Left ventricle myocardium inferior (tissue), 1 donor: Measurements from ENCODE around the gene KCTD5. TPM values are rescaled to one million over a fixed set of nuclear protein-coding genes. Genes with fewer than 3 reads are reported as not detected.
"Not testable (repeated sequence)": the region's sequence is repeated elsewhere in the genome, so short reads cannot be mapped to it uniquely, and the experiment has no call there.

Source experiments
- DNase-seq: peaks from one replicate; pipeline ENCODE4 v3.0.0-alpha.2; 2020
- H3K27ac ChIP-seq: fragments of 200-600 bp; replicated peaks from 2 replicates; pipeline ENCODE4 v1.8.0; 2021
- H3K27me3 ChIP-seq: fragments of 200-600 bp; 2 replicates; pipeline ENCODE4 v1.8.0; 2021; ENCODE audit warnings: low read depth
- H3K36me3 ChIP-seq: fragments of 200-600 bp; 2 replicates; pipeline ENCODE4 v1.8.0; 2021
- H3K4me1 ChIP-seq: fragments of 200-600 bp; 2 replicates; pipeline ENCODE4 v1.8.0; 2021
- H3K4me3 ChIP-seq: fragments of 200-600 bp; 2 replicates; pipeline ENCODE4 v1.8.0; 2021; ENCODE audit warnings: mild to moderate bottlenecking, moderate library complexity
- H3K9me3 ChIP-seq: fragments of 200-600 bp; replicated peaks from 2 replicates; pipeline ENCODE4 v1.8.0; 2021
- intact Hi-C: fragments of 100-400 bp; cut with micrococcal nuclease; formaldehyde crosslinking; loops from one replicate; pipeline ENCODE4 v1.11.0; 2022
- long read RNA-seq: library from polyadenylated mRNA; unstranded; transcript quantifications from one replicate; pipeline ENCODE4 v2.0.0, GENCODE V29; 2021
- total RNA-seq: library from RNA; stranded (reverse); fragmentation: NEBNext Ultra II Directional; extraction: Animal tissue kit (Norgen Biotek cat#: 25700); gene quantifications from one replicate; pipeline ENCODE4 v1.2.1, GENCODE V29; 2021
- TF ChIP-seq, protein P1 (sequence below): fragments of 200-600 bp; IDR thresholded peaks from 2 replicates; pipeline ENCODE4 v1.8.0; 2021; ENCODE audit warnings: antibody characterized with exemption, mild to moderate bottlenecking, borderline replicate concordance
- donor health status: DM: no; HTN: yes; CAD: no; lungs with severe emphysema.

KCTD5 gene, protein sequence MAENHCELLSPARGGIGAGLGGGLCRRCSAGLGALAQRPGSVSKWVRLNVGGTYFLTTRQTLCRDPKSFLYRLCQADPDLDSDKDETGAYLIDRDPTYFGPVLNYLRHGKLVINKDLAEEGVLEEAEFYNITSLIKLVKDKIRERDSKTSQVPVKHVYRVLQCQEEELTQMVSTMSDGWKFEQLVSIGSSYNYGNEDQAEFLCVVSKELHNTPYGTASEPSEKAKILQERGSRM
- total RNA-seq = 10.2 TPM
- long read RNA-seq, transcript KCTD5-201 (6 exons, 2,482 nt) = major isoform, 22 of 26 reads
- long read RNA-seq, partial matches to known transcripts = 2 of 26 reads
- long read RNA-seq, other reads (novel, unspliced or antisense) = 2 of 26 reads

DNA sequence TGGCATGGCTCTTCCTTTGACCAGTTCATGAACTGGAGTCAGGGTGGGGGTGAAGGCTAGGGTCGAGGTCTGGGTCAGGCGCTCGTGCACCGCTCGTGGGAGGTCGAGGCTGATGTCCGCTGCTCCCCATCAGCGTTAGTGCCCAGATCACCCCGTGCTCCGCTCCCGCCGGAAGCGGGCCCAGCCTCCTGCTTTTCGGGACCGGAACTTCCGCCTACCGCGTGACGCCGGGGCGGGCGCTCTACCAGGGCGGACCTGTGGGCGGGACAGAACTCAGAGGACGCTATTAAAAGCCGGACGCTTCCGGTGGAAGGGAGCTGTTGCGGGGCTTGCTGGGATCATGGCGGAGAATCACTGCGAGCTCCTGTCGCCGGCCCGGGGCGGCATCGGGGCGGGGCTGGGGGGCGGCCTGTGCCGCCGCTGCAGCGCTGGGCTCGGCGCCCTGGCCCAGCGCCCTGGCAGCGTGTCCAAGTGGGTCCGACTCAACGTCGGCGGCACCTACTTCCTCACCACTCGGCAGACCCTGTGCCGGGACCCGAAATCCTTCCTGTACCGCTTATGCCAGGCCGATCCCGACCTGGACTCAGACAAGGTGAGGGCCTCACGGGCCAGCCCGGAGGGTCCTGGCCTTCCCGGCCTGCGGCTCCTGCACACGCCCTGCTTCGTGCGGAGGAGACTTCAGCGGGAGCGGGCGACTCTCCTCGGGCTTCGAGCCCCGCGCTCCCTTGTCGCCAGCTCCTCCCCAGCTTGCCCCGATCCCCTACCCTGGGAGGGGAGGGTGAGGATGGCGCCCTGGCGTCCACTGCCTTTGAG lies at the start of gene KCTD5:
KCTD5 (plus strand) TSS at position 315 of the 813 bp plus-strand sequence; CDS start at position 341, 26 bp downstream.
- TF ChIP-seq, protein P1, sequence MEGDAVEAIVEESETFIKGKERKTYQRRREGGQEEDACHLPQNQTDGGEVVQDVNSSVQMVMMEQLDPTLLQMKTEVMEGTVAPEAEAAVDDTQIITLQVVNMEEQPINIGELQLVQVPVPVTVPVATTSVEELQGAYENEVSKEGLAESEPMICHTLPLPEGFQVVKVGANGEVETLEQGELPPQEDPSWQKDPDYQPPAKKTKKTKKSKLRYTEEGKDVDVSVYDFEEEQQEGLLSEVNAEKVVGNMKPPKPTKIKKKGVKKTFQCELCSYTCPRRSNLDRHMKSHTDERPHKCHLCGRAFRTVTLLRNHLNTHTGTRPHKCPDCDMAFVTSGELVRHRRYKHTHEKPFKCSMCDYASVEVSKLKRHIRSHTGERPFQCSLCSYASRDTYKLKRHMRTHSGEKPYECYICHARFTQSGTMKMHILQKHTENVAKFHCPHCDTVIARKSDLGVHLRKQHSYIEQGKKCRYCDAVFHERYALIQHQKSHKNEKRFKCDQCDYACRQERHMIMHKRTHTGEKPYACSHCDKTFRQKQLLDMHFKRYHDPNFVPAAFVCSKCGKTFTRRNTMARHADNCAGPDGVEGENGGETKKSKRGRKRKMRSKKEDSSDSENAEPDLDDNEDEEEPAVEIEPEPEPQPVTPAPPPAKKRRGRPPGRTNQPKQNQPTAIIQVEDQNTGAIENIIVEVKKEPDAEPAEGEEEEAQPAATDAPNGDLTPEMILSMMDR = peak; percentile 13
- Histone ChIP-seq H3K9me3 (no peaks in the 10 kb centered on the region), H3K4me3 (peak within 1 kb of the TSS; percentile 100), H3K27me3 (no peaks in the 10 kb centered on the region), H3K36me3 (no peaks in the 10 kb centered on the region), H3K27ac (peak within 1 kb of the TSS; percentile 95), H3K4me1 (peaks cover 37% of the 10 kb centered on the region)
- peak; percentile 96 for DNase-seq
- intact Hi-C loops = no loop called here

DNA sequence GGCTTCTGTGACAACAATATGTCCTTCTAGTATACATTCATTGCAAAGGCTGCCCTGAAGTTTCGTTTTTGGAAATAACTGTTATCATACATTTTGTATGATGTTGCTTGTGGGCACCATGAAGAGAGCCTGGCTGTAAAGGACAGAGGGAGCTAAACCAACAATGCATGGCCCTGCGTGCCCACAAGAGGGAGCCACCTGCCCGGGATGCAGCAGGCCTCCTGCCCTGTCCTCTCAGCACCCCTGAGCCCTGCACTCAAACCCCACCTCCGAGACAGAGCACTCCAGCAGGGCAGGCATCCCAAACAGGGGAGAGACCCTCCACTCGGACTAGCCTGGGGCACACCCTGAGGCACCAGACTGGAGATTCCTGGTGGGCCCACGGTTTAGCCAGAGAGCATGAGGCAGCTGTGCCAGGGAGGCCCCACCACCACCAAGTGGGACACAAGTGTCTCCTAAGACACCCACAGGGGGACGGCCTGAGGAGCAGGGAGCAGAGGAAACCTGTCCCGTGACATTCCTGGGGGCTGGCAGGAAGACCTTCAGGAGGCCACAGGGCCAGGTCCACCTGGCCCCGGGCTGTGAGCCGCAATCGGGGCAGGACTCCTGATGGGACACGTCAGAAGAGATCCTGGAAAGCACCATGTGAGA lies 43.1 kb upstream of the KCTD5 start:
- DNase-seq = peak; percentile 25
- H3K4me1 ChIP-seq, H3K27ac ChIP-seq, H3K9me3 ChIP-seq, H3K27me3 ChIP-seq, H3K4me3 ChIP-seq, intact Hi-C loops, H3K36me3 ChIP-seq: not testable (repeated sequence)
- TF ChIP-seq, protein P1 = peak; percentile 30

DNA sequence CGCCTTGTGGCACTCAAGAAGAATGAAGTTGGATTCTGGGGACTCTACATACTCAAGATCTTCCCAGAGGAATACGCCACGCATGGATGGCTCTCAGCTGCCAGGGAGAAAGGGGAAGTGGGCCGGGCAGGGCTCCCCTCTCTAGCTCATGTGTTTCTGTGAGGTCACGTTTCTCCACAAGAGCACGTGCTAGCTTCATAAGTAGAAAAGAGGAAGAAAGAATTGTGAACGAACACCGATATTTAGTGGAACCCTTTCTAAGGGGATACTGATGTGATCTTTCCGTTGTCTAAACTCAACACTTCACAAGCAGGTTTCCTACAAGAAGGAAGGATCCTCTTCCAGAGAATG lies 42.6 kb upstream of the KCTD5 start:
- H3K27me3 ChIP-seq, H3K4me1 ChIP-seq, H3K9me3 ChIP-seq, H3K27ac ChIP-seq, H3K4me3 ChIP-seq, DNase-seq, H3K36me3 ChIP-seq, intact Hi-C loops: not testable (repeated sequence)

DNA sequence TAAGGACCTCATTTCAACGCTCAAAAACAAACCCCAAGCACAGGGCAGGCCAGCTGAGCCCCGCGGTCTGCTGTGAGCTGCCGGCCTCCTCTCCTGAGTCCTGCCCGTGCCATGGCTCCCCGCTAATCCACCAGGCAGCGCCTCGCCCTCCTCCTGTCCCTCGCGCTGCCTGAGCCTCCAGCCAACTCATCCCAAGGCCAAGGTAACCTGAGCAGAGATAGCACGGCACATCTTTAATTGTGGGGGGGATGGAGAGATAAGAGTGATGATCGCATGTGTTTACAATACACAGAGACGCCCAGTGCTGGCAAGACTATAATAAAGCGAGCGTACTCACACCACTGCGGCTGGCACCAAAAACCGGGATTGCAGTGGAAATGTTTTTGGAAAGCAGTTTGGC lies 39.8 kb upstream of the KCTD5 start:
- H3K4me3 ChIP-seq, H3K27ac ChIP-seq, intact Hi-C loops, H3K27me3 ChIP-seq, H3K9me3 ChIP-seq, H3K4me1 ChIP-seq, H3K36me3 ChIP-seq, DNase-seq: not testable (repeated sequence)

DNA sequence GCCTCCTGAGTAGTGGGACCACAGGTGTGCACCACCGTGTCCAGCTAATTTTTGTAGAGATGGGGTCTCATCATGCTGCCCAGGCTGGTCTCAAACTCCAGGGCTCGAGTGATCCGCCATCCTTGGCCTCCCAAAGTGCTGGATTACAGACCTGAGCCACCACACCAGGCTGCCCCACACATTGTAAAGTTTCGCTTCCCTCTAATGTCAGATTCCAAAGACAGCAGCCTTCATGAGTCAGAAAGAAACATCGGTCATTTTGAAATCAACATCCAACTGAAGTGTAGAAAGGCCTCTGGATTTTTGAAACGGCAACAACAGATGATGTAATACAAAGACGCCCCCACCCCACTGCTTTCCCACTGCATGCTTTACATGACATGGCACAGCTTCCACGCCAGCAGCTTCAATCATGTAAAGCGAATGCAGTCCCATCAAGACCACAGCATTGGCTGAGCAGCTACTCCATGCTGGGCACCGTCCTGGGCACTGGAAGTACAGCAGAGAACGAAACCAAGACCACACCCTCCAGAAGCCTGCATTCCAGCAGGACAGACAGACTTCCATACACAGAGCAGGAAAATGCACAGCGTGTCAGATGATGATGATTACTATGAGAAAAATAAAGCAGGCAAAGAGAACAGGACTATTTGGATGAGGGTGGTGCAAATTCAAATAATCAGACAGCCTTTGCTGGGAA lies 37.4 kb upstream of the KCTD5 start:
- H3K27ac ChIP-seq, H3K9me3 ChIP-seq, H3K27me3 ChIP-seq, DNase-seq, H3K36me3 ChIP-seq, H3K4me1 ChIP-seq, H3K4me3 ChIP-seq, intact Hi-C loops: not testable (repeated sequence)

DNA sequence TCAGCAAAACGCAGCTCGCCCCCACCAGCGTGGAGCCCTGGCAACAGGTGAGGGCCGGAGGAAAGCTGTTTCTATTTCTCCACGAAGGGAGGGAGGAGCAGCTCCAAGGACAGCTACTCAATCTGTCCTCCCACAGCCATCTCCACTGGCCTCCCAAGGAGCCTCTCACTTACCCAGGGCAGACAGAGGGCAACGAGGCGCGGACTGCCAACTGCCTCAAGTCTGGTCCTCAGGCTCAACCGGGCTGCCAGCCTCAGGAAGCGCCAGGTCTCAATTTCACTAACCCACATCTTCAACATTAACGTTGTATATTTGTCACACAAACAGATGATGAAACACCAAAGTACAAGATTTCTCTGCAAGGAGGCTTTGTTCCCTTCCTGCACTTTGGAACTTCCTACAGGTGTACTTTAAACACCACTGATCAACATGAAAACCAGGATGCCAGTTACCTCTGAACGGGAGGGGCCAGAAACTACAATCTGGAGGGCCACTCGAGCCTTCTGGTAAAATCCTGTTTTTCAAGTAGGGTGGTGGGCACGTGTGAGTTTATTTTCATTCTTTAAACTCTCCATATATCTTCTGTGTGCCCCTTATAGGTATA lies 31.0 kb upstream of the KCTD5 start:
- H3K27me3 ChIP-seq, intact Hi-C loops, DNase-seq, H3K36me3 ChIP-seq, H3K4me1 ChIP-seq, H3K27ac ChIP-seq, H3K9me3 ChIP-seq, H3K4me3 ChIP-seq: not testable (repeated sequence)

DNA sequence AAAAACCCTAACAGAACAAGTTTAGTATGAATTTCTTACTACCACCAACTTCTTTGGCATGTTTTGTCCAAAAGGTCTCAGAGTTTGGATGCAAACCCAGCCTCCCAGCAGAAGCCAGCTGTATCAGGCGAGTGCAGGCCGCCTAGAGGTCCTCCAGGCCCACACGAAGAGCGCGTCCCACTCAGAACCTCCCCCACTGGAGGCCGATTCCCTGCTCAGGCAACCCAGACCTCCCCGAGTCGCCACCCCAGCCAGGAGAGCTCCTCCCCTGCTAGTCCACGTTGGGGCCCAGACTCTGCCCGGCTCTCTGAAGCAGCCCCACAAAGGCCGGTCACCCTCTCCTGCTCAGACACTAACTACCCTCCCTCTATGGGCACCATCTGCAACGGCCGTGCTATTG lies 28.4 kb upstream of the KCTD5 start:
- intact Hi-C loops, H3K27ac ChIP-seq, H3K4me1 ChIP-seq, DNase-seq, H3K27me3 ChIP-seq, H3K4me3 ChIP-seq, H3K36me3 ChIP-seq, H3K9me3 ChIP-seq: not testable (repeated sequence)

DNA sequence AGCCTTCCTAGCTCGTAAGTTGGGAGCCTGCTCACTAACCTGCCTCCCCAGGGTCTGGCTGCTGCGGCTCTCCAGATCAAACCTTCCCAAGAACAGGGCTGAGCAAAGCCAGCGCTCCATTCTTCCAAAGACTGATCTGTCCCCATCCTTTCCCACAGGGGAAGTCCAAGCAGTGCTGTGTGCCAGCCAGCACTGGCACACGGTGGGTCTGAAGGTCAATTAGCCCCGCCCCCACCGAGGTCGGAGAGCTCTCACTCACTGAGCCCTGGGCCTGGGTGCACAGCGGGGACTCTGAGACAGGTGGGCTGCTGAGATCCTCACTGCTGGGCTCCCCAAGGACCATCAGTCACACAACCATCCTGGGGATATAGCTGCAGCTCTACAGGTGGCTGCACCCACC lies 27.4 kb upstream of the KCTD5 start:
- not testable (repeated sequence) for H3K36me3 ChIP-seq

More for the DNA sequence above, 27.4 kb upstream of the KCTD5 start:
- H3K27me3 ChIP-seq, intact Hi-C loops, DNase-seq, H3K4me1 ChIP-seq, H3K4me3 ChIP-seq, H3K9me3 ChIP-seq, H3K27ac ChIP-seq: not testable (repeated sequence)
